C4-2B (cell line): Measurements from ENCODE around the gene PHPT1.

Experiments used
- H3K27ac ChIP-seq: fragments of 450-650 bp; 2 replicates; pipeline ENCODE4 v1.5.1; 2017
- ZFX ChIP-seq: fragments of 450-650 bp; IDR thresholded peaks from 2 replicates; pipeline ENCODE4 v1.6.1; 2017
- TF ChIP-seq, protein P1 (sequence below): fragments of 450-650 bp; conservative IDR thresholded peaks from 2 replicates; pipeline ENCODE4 v1.5.1; 2017; ENCODE audit warnings: mild to moderate bottlenecking

PHPT1 gene

GRCh38 chr9:136805207-136805740 is 43.9 kb upstream of the PHPT1 start:
- TF ChIP-seq, protein P1, sequence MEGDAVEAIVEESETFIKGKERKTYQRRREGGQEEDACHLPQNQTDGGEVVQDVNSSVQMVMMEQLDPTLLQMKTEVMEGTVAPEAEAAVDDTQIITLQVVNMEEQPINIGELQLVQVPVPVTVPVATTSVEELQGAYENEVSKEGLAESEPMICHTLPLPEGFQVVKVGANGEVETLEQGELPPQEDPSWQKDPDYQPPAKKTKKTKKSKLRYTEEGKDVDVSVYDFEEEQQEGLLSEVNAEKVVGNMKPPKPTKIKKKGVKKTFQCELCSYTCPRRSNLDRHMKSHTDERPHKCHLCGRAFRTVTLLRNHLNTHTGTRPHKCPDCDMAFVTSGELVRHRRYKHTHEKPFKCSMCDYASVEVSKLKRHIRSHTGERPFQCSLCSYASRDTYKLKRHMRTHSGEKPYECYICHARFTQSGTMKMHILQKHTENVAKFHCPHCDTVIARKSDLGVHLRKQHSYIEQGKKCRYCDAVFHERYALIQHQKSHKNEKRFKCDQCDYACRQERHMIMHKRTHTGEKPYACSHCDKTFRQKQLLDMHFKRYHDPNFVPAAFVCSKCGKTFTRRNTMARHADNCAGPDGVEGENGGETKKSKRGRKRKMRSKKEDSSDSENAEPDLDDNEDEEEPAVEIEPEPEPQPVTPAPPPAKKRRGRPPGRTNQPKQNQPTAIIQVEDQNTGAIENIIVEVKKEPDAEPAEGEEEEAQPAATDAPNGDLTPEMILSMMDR, result no peak
- no peak for TF ChIP-seq ZFX
- peak overlapping the region; percentile 81 for H3K27ac ChIP-seq

DNA sequence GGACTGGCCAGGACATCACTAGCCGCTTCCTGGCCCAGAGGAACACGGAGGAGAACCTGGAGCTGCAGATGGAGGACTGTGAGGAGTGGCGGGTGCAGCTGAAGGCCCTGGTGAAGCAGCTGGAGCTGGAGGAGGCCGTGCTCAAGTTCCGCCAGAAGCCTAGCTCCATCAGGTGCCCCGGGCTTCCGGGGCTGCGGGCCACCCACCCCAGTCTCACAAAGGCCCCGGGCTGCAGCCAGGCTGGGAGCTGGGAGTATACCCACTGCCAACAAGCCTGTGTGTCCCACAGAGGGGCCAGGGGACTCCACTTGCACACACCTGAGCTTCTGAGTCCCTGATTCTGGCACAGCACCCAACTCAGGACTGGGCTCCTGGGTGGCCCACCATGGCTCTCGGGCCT is 43.1 kb upstream of the PHPT1 start:
- no peak for TF ChIP-seq ZFX
- TF ChIP-seq, protein P1, result no peak
- H3K27ac ChIP-seq, result peak overlapping the region; percentile 97; the same call in 1 of the 2 replicates

- TF ChIP-seq, protein P1, result no peak
- no peak for TF ChIP-seq ZFX
- H3K27ac ChIP-seq, result peak overlapping the region; percentile 97
Measured at GRCh38 chr9:136806631-136807201, 42.5 kb upstream of the PHPT1 start.

DNA sequence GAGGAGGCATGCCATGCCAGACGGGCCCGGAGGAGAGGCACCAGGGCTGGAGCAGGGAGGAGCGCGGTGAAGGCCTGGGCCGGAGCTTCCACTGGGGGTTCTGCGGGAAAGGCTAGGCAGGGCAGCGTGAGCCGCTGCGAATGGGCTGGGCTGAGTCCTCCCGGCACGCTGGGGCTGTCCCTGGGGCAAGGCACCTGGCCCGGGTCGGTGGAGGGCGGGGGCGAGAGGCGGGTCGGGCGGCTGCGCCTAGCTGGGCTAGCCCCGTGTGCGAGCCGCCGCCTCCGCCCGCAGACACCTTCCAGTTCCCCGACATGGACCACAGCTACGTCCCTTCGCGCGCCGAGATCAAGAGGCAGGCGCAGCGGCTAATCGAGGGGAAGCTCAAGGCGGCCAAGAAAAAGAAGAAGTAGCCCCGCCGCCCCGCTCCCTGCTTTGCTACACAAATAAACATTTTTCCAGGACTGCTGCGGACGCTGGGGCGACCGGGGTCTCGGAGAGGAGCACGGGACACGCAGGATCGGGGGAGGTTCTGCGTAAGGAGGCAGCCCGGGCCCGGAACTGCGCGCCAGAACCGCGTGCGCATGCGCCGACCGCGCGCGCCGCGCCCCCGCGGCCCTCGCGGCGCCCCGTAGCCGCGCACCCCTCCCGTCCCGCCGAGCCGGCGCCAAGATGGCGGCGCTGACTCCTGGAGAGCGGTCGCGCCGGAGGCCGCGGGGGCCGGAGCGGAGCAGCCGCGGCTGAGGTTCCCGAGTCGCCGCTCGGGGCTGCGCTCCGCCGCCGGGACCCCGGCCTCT is 41.7 kb upstream of the PHPT1 start, which contains the start of gene RABL6:
Gene RABL6, plus strand, starts transcription at position 668 of the 794 bp plus-strand sequence. CDS start 249 bp downstream, outside the sequence.
- peak within 1 kb of the TSS; percentile 97 for H3K27ac ChIP-seq
- TF ChIP-seq, protein P1, result no peak
- TF ChIP-seq ZFX, result no peak

DNA sequence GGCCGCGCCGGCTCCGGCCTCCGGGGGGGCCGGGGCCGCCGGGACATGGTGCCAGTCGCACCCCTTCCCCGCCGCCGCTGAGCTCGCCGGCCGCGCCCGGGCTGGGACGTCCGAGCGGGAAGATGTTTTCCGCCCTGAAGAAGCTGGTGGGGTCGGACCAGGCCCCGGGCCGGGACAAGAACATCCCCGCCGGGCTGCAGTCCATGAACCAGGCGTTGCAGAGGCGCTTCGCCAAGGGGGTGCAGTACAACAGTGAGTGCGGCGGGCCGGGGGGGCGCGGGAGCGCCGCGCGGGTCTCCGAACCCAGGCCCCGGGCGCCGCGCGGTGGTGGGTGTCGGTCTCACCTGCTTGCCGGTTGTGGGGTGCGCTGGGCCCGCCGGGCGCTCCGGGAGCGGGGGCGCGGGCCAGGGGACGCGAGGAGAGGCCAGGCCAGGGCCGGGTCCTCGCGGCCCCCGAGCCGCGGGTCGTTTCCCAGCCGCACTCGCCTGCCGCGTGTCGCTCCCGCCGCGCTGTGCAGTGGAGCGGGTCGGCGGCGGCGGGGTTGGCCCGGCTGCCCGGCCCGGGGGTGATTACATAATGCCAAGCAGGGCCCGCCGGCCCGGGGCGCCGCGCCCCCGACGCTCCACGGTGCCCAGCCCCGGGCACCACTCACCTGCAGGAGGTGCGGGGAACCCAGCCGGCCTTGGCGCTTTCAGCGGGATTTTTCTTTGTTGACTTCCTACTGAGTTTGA is 41.0 kb upstream of the PHPT1 start:
- peak; percentile 82 for TF ChIP-seq ZFX
- TF ChIP-seq, protein P1, result no peak
- H3K27ac ChIP-seq, result peak overlapping the region; percentile 97

DNA sequence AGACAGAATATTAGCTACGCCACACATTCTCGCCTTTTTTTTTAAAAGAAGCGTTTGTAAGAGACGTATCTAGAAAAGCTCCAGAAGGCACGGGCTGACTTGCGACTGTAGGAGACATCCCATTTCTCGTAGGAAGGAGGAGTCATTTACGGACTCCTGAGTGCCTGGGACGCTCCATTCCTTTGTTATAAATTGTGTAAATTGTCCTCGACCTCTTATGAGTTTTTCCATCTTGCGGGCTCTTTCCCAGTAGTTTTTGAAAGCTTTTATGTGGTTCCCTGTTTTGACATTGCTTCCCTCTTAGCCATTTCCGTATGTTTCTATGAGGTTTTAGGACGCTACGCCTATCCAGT is 40.4 kb upstream of the PHPT1 start:
- peak overlapping the region; percentile 97 for H3K27ac ChIP-seq
- TF ChIP-seq ZFX, result no peak
- TF ChIP-seq, protein P1, result no peak
